HG02981 (cell line): ENCODE measurements around the gene CNIH2.
"Not testable (repeated sequence)": the region's sequence is repeated elsewhere in the genome, so short reads cannot be mapped to it uniquely, and the experiment has no call there.

Experiments used
- ATAC-seq: cut with Tn5 transposase; IDR thresholded peaks from one replicate; pipeline ENCODE4 v1.9.1; 2021; ENCODE audit warnings: mild to moderate bottlenecking, moderate library complexity; ENCODE audit not compliant: unreplicated experiment

CNIH2 gene

GRCh38 chr11:66313321-66314185, 35.6 kb downstream of the CNIH2 start:
- no peak for ATAC-seq

GRCh38 chr11:66314186-66314501, 36.2 kb downstream of the CNIH2 start:
- no peak for ATAC-seq

GRCh38 chr11:66314561-66315497, 36.9 kb downstream of the CNIH2 start:
- no peak for ATAC-seq

DNA sequence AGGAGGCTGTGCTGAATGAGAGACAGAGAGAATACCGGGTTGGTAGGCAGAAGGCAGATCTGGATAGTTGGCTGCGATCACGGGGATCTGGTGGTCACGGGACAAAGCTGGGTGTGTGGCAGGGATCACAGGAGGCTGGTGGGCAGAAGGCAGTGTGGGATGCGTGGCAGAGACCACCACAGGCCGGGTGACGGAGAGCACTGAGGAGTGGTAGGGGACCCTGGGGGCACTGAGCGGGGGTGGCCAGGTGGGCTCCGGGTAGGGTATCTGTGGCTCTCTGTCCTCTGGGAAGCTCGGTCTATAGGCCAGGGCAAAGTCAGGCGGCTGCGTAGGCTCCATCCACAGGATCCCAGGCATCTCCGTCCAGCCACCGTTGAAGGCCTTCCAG, 37.5 kb downstream of the CNIH2 start:
- ATAC-seq = no peak

- ATAC-seq = no peak
Measured at GRCh38 chr11:66315921-66316811, 38.2 kb downstream of the CNIH2 start.

DNA sequence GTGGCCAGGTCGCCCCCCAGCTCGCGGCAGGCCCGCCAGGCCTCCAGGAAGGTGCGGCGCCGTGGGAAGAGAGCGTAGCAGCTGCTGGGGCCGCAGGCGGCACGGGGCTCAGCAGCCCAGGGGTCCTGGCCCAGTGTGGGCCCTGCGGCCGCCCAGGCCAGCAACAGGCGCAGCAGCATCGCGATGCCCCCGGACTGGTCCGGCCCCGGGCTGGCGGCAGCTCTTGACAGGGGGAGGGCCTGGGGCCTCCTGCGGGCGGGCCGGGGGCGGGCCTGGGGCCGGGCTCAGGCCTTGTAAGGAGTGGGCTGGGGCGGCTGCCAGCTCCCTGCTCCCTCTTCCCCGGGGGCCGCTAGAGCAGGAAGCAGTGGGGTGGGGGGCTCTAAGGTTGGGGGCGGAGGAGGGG, 38.9 kb downstream of the CNIH2 start, which contains the start of gene CD248:
Gene CD248, minus strand, starts transcription at position 196 of the 403 bp plus-strand sequence. Its CDS starts 17 bp downstream, at position 179.
- ATAC-seq = no peak

DNA sequence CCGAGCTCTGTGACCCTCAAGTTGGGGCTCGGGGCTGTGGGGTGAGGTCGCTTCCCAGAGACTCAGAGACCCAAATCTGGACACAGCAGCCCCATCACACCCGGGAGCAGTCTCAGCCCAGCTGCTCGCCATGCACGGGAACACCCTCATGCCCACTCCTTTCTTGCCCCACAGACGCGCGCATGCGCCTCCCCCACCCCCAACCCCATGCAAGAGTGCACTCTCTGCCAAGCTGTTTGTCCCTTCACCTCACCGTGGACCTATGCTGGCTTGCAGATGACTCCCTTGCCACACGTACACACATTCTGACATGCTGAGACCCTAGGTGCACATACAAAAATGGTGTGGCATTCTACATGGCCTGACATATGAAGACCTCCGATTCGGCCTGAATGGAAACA, 39.3 kb downstream of the CNIH2 start:
- ATAC-seq = no peak

GRCh38 chr11:66317723-66318599, 40.0 kb downstream of the CNIH2 start:
- no peak for ATAC-seq

- ATAC-seq = no peak
Measured at GRCh38 chr11:66318600-66318970, 40.6 kb downstream of the CNIH2 start.

- ATAC-seq = not testable (repeated sequence)
Measured at GRCh38 chr11:66320289-66320688, 42.3 kb downstream of the CNIH2 start.

GRCh38 chr11:66320748-66321147, 42.8 kb downstream of the CNIH2 start:
- ATAC-seq = not testable (repeated sequence)

- ATAC-seq = no peak
Measured at GRCh38 chr11:66321606-66322005, 43.6 kb downstream of the CNIH2 start.

- no peak for ATAC-seq
Measured at GRCh38 chr11:66322732-66323427, 44.9 kb downstream of the CNIH2 start.

DNA sequence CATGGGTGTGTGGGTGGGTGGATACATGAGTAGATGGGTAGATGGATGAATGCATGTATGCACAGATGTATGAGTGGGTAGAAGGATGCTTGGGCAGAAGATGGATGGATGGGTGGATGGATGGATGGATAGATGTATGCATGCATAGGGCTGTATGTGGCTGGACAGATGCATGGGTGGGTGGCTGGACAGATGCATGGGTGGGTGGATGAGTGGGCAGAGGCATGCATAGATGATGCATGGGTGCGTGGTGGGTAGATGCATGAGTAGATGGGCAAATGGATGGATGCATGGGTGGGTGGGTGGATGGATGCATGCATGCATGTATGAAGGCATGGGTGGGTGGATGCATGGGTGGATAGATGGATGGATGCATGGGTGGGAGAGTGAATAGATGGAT, 45.7 kb downstream of the CNIH2 start:
- no peak for ATAC-seq

DNA sequence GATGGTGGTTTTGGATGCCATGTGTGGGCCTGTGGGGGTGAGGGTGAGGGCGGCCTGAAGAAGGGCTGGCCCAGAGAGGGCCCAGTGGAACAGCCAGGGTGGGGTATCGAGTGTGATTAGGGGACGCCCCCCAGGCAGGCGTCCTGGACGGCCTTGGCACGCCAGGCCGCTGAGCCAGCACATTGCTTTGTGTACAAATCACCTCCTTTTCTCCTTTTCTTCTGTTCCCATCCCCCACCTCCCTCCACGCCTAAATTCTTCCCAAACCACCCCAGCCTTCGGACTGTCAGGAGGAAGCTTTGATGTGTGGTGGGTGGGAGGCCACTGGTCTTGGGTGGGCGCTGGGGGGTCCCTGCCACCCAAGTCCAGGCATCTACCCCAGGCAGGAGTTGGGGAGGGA, 46.7 kb downstream of the CNIH2 start:
- no peak for ATAC-seq

GRCh38 chr11:66325263-66325671, 47.3 kb downstream of the CNIH2 start:
- no peak for ATAC-seq

DNA sequence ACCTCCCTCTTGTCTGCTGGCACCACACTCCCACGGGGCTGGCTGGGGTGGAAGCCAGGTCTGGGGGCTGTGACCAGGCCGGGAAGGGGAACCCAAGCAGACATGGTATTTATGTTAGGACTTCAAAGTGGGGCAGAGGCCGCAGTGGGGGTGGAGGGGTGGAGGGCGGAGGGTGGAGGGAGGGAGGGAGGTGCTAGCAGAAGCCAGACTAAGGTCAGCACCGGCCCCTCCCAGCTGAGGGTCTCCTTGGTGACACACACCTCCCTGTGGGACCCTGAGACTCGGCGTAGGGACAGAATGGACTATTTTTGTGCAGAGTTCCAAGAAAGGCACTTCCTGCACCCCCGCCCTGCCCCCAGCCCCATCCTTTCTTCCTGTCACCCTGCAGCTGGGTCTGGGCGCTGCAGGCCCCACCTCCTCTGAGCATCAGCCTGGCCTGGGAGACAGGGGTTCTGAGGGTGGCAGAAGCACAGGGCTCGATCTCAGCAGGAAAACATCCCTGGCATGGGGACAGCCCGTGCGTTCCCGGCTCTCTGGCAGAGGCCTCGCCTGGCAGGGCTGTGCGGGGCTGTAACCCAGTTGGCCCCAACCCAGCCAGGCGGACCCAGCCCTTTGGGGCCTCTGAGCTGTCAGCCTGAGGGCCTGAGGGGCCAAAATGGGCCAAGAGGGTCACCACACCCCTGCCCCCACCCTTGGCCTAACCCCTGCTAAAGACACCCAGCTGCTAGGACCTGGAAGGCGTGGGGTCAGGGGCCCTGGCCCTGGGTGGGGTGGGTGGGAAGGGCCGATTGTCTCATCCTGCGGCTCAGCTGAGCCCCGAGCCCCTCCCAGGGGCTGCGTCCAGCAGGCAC, 48.5 kb downstream of the CNIH2 start:
- ATAC-seq = no peak
